HCT116 (cell line): ENCODE results near the gene TENT5A. TPM values are rescaled to one million over a fixed set of nuclear protein-coding genes. Genes with fewer than 3 reads are reported as not detected.
A peak's percentile ranks its signal among the peaks of the same experiment; 100 is the strongest.

Experiments
- ATAC-seq: fragments of 200-7000 bp; cut with Tn5 transposase; 2 replicates; pipeline ENCODE4 v1.9.1; 2020; ENCODE audit warnings: mild to moderate bottlenecking, moderate library complexity
- BruUV-seq: library from RNA; stranded (reverse); fragments of 400-500 nt; replicated peaks from 2 replicates; lab custom pipeline; 2021; lab: Mats Ljungman, UMichigan
- CTCF ChIA-PET: fragments of 300-600 bp; sonication (Branson Sonifier 250); formaldehyde crosslinking; loops from one replicate; lab custom pipeline; 2021; ENCODE audit warnings: antibody characterized with exemption; lab: Charles Lee
- POLR2A ChIA-PET: fragments of 300-600, 350-600 bp; sonication (Branson Sonifier 250); formaldehyde crosslinking; loops from one replicate; lab custom pipeline; 2021; ENCODE audit warnings: antibody characterized with exemption; lab: Charles Lee
- RAD21 ChIA-PET, 2 experiments: fragments of 300-600 bp; sonication (Branson Sonifier 250); formaldehyde crosslinking; loops; one replicate each; lab custom pipeline; 2023; ENCODE audit warnings: low total read pairs in 2 of 2; ENCODE audit not compliant: uncharacterized antibody in 2 of 2, unreplicated experiment in 2 of 2, low non-redundant PET in 1 of 2; lab: Charles Lee
- DNase-seq: peaks from one replicate; pipeline ENCODE4 v3.0.0-alpha.2; 2010; ENCODE audit warnings: low read depth, low spot score
- H2AFZ ChIP-seq: fragments of 200-600 bp; shearing (Covaris generic), sonication (generic); 2 replicates; pipeline ENCODE4 v1.6.1; 2017; ENCODE audit warnings: low read depth, mixed run types, mixed read lengths, antibody characterized with exemption, low read length; ENCODE audit not compliant: poor library complexity, severe bottlenecking
- H3K27ac ChIP-seq: 2 replicates; pipeline ENCODE4 v1.5.1; 2012; ENCODE audit warnings: low read depth, low read length
- H3K27me3 ChIP-seq: fragments of 200-600 bp; sonication (generic); 2 replicates; pipeline ENCODE4 v1.6.1; 2016; ENCODE audit warnings: mixed run types, low read length, mixed read lengths; ENCODE audit not compliant: insufficient read depth
- H3K36me3 ChIP-seq, 2 experiments: fragments of 200-500 bp in 1 of 2; fragments of 200-600 bp in 1 of 2; sonication (Bioruptor generic) in 1 of 2; sonication (generic) in 1 of 2; 2 replicates each; pipeline versions ENCODE4 v1.5.1 to v1.6.1; 2014 to 2016; ENCODE audit warnings: low read length in 2 of 2, inconsistent platforms in 1 of 2, mixed read lengths in 1 of 2, mixed run types in 1 of 2; ENCODE audit not compliant: insufficient read depth in 2 of 2, control insufficient read depth in 1 of 2
- H3K4me1 ChIP-seq, 2 experiments: fragments of 200-600 bp in 1 of 2; sonication (generic) in 1 of 2; 2 replicates each; pipeline versions ENCODE4 v1.5.1 to v1.6.1; 2012 to 2017; ENCODE audit warnings: low read length in 2 of 2, inconsistent platforms in 1 of 2, mild to moderate bottlenecking in 1 of 2, mixed read lengths in 1 of 2, mixed run types in 1 of 2, moderate library complexity in 1 of 2; ENCODE audit not compliant: insufficient read depth in 2 of 2, control insufficient read depth in 1 of 2
- H3K4me2 ChIP-seq: fragments of 200-600 bp; sonication (generic); 2 replicates; pipeline ENCODE4 v1.6.1; 2017; ENCODE audit warnings: mixed run types, low read length, mixed read lengths
- H3K4me3 ChIP-seq, 2 experiments: fragments of 200-600 bp in 1 of 2; sonication (generic) in 1 of 2; replicated peaks in 1 of 2; 2 replicates each; pipeline ENCODE4 v1.5.1; 2011 to 2016; ENCODE audit warnings: low read length in 2 of 2, control low read depth in 1 of 2, low read depth in 1 of 2, mild to moderate bottlenecking in 1 of 2, mixed read lengths in 1 of 2, mixed run types in 1 of 2
- H3K79me2 ChIP-seq: fragments of 200-600 bp; sonication (generic); 2 replicates; pipeline ENCODE4 v1.6.1; 2017; ENCODE audit warnings: mild to moderate bottlenecking, mixed run types, low read length, moderate library complexity, mixed read lengths; ENCODE audit not compliant: insufficient read depth
- H3K9ac ChIP-seq: fragments of 200-600 bp; sonication (generic); 2 replicates; pipeline ENCODE4 v1.6.1; 2016; ENCODE audit warnings: low read length, mixed read lengths
- H3K9me2 ChIP-seq: fragments of 200-600 bp; sonication (generic), shearing (Covaris generic); 2 replicates; pipeline ENCODE4 v1.6.1; 2017; ENCODE audit warnings: mixed run types, mild to moderate bottlenecking, moderate library complexity; ENCODE audit not compliant: insufficient read depth
- H3K9me3 ChIP-seq, 2 experiments: fragments of 200-500 bp in 1 of 2; fragments of 200-600 bp in 1 of 2; sonication (Bioruptor generic) in 1 of 2; sonication (generic) in 1 of 2; 2 replicates each; pipeline ENCODE4 v1.6.1; 2014 to 2017; ENCODE audit warnings: low read length in 2 of 2, mixed read lengths in 2 of 2, inconsistent platforms in 1 of 2, low read depth in 1 of 2, mild to moderate bottlenecking in 1 of 2, mixed run types in 1 of 2, moderate library complexity in 1 of 2; ENCODE audit not compliant: control insufficient read depth in 1 of 2, insufficient read depth in 1 of 2
- H4K20me1 ChIP-seq: fragments of 200-600 bp; sonication (generic), shearing (Covaris generic); 2 replicates; pipeline ENCODE4 v1.6.1; 2017; ENCODE audit warnings: mixed run types, mild to moderate bottlenecking, moderate library complexity; ENCODE audit not compliant: insufficient read depth
- EGR1 ChIP-seq: IDR thresholded peaks from 2 replicates; pipeline ENCODE4 v1.6.1; 2012; ENCODE audit warnings: low read depth
- EZH2 ChIP-seq: fragments of 200-600 bp; sonication (generic); IDR thresholded peaks from 2 replicates; pipeline ENCODE4 v1.6.1; 2017; ENCODE audit warnings: antibody characterized with exemption, mixed run types
- EZH2phosphoT487 ChIP-seq: fragments of 200-600 bp; IDR thresholded peaks from 2 replicates; pipeline ENCODE4 v1.6.1; 2018; ENCODE audit warnings: antibody characterized with exemption, borderline replicate concordance
- POLR2A ChIP-seq: IDR thresholded peaks from 2 replicates; pipeline ENCODE4 v1.7.0; 2011; ENCODE audit warnings: borderline replicate concordance; ENCODE audit not compliant: insufficient read depth, insufficient read length; ENCODE audit errors: extremely low read depth
- POLR2AphosphoS5 ChIP-seq: IDR thresholded peaks from 2 replicates; pipeline ENCODE4 v1.6.1; 2011; ENCODE audit warnings: mild to moderate bottlenecking, low read depth, low read length, moderate library complexity
- SP1 ChIP-seq: IDR thresholded peaks from 2 replicates; pipeline ENCODE4 v1.6.1; 2012; ENCODE audit warnings: low read depth
- intact Hi-C: fragments of 100-400 bp; cut with micrococcal nuclease; formaldehyde crosslinking; loops from 2 replicates; pipeline ENCODE4 v1.10.0; 2022
- total RNA-seq: library from RNA; stranded (reverse); gene quantifications from one replicate; pipeline ENCODE4 v1.2.1, GENCODE V29; 2021; ENCODE audit not compliant: unreplicated experiment
- TF ChIP-seq, protein P1 (sequence below): IDR thresholded peaks from 2 replicates; pipeline ENCODE4 v1.6.1; 2012

TENT5A gene
- total RNA-seq, 1 experiment from 2014 or later: 11.2 TPM

DNA sequence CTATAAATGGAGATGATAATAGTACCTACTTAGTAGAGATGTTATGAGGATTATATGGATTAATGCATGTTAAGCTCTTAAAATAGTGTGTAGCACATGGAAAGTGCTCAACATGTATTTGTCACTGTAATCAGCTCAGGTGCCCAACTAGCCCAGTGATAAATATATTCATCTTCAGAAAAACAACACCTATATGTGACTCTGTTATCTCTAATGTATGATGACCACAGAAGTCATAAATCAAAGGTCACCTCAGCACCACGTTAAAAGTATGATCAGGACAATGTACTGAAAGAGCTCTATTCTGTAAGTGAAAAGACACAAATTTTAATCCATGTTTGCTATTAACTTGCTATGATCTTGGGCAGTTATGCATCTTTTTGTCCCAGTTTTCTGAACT is 36.8 kb upstream of the TENT5A start:
- Histone ChIP-seq H3K9me3 (no peaks in the 10 kb centered on the region), H3K4me1 (peaks cover 0 to 3% of the 10 kb centered on the region in 2 experiments; a peak in 1 of 4 replicates), H3K79me2 (no peaks in the 10 kb centered on the region), H3K36me3 (no peaks in the 10 kb centered on the region), H3K9me2 (no peaks in the 10 kb centered on the region)
- intact Hi-C loops: no loop called here
- ChIA-PET CTCF (no interaction called here), RAD21 (no interaction called here)
- no peak for DNase-seq
- TF ChIP-seq EZH2 (no peak), EZH2phosphoT487 (no peak), POLR2A (no peak), EGR1 (no peak), SP1 (no peak)
- TF ChIP-seq, all 23 proteins: peak for 0
- Histone ChIP-seq H3K9ac (no peak overlapping the region), H3K4me2 (no peak overlapping the region), H3K4me3 (no peak overlapping the region), H3K27ac (no peak overlapping the region), H4K20me1 (no peaks in the 10 kb centered on the region), H3K27me3 (no peaks in the 10 kb centered on the region), H2AFZ (no peak overlapping the region)
- ATAC-seq: no peak
- POLR2A ChIA-PET: no interaction called here
- no TSS peak for BruUV-seq

DNA sequence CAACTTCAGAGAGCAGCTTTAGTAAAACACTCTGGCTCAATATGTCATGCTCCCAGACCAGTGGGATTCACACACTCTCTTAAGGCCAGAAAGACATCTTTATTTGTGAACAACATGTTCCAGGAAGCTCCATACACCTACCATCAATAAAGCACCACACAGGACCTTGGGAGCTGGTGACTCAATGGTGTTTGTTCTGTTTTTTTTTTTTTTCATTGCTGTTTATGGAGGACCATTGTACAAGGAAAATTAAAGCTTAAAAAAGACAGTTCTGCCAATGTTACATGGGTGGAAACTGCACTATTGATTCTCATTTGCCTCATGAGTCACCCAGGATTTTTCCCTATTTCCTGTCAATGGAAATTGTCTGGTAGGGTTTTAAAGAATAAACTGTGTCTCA is 36.3 kb upstream of the TENT5A start:
- peaks cover 0 to 3% of the 10 kb centered on the region in 2 experiments; a peak in 1 of 4 replicates for H3K4me1 ChIP-seq
- ATAC-seq (no peak), DNase-seq (no peak)
- no peak overlapping the region for H3K4me2 ChIP-seq
- POLR2A ChIA-PET: no interaction called here
- no peaks in the 10 kb centered on the region for H4K20me1 ChIP-seq
- no peaks in the 10 kb centered on the region for H3K79me2 ChIP-seq
- H3K27me3 ChIP-seq: no peaks in the 10 kb centered on the region
- intact Hi-C loops: no loop called here
- CTCF ChIA-PET: no interaction called here
- RAD21 ChIA-PET: no interaction called here
- no peak overlapping the region for H3K4me3 ChIP-seq
- no peak overlapping the region for H3K9ac ChIP-seq
- BruUV-seq: no TSS peak
- H2AFZ ChIP-seq: no peak overlapping the region
- H3K36me3 ChIP-seq: no peaks in the 10 kb centered on the region
- no peak overlapping the region for H3K27ac ChIP-seq
- TF ChIP-seq SP1: 0 out of 2 replicates have a peak, but pooled peaks have one; percentile 12
- TF ChIP-seq, protein P1, sequence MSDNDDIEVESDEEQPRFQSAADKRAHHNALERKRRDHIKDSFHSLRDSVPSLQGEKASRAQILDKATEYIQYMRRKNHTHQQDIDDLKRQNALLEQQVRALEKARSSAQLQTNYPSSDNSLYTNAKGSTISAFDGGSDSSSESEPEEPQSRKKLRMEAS: no peak
- no peak for TF ChIP-seq POLR2AphosphoS5
- no peaks in the 10 kb centered on the region for H3K9me2 ChIP-seq
- no peaks in the 10 kb centered on the region for H3K9me3 ChIP-seq
